ENCODE measurements around the gene MAN1A2.

DNA sequence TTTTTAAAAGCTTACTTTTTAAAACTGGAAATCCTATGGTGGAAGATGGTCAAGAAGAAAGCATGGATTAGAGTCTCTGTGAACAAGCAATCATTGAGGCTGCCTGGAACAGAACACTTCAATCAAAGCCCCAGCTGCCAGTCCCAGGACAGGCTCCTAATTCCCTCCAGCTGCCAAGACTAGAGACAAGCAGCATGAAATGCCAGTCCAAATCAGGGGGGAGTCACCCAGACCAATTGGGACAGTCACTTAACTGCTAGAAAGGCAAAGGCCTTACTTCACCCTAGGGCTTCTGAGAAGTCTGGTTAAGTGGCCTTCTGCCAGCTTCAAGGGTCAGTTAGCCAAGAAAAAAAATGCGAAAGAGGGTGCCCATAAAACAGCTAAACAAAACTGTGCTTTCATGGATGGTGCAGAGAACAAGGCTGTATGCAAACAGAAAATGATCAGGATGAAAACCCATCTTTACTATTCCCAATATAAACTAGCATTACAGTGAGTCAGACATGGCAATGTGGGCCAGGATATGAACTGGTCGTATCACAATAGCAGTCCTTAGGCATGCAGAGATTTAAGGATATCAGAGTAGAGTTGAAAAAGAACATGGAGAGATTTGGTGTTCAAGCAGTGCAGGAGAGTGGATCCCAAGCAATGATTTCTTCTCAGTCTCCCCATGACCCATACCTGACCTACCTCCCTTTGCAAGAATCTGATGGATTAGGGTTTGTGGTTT is 31.0 kb upstream of the MAN1A2 start:
- no peak for TF ChIP-seq TAF1 (IDR thresholded peaks at IDR 0.05; ENCODE audit: low read depth)
- TF ChIP-seq, protein P1, sequence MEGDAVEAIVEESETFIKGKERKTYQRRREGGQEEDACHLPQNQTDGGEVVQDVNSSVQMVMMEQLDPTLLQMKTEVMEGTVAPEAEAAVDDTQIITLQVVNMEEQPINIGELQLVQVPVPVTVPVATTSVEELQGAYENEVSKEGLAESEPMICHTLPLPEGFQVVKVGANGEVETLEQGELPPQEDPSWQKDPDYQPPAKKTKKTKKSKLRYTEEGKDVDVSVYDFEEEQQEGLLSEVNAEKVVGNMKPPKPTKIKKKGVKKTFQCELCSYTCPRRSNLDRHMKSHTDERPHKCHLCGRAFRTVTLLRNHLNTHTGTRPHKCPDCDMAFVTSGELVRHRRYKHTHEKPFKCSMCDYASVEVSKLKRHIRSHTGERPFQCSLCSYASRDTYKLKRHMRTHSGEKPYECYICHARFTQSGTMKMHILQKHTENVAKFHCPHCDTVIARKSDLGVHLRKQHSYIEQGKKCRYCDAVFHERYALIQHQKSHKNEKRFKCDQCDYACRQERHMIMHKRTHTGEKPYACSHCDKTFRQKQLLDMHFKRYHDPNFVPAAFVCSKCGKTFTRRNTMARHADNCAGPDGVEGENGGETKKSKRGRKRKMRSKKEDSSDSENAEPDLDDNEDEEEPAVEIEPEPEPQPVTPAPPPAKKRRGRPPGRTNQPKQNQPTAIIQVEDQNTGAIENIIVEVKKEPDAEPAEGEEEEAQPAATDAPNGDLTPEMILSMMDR (IDR thresholded peaks at IDR 0.05; ENCODE audit: poor library complexity, severe bottlenecking), result no peak
- no peak for TF ChIP-seq POLR2AphosphoS5 (IDR thresholded peaks at IDR 0.05)
- TF ChIP-seq MXI1 (conservative IDR thresholded peaks at IDR 0.05; ENCODE audit: poor library complexity, severe bottlenecking), result no peak
